Measurements from ENCODE around the gene APLF. TPM values are rescaled to one million over a fixed set of nuclear protein-coding genes. Genes with fewer than 3 reads are reported as not detected.

The APLF gene
- total and polyA plus RNA-seq, 2 experiments from 2014 or later, result 3.1 to 5.9 TPM

DNA sequence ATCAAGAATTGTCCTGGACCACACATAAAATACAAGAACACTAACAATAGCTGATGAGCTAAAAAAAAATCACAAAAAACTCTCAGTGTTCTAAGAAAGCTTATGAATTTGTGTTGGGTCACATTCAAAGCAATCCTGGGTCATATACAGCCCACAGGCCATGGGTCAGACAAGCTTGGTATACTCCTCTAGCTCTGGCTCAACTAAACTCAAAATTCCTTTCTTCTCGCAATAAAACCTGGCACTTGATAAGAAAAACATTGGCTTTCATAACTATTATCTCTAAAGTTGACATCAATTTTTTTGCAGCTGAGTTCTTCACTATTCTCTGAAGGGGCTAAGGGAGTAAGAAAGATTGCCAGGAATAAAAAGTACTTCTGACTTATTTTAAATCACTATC lies 38.6 kb upstream of the APLF start:
- TF ChIP-seq, protein P1, sequence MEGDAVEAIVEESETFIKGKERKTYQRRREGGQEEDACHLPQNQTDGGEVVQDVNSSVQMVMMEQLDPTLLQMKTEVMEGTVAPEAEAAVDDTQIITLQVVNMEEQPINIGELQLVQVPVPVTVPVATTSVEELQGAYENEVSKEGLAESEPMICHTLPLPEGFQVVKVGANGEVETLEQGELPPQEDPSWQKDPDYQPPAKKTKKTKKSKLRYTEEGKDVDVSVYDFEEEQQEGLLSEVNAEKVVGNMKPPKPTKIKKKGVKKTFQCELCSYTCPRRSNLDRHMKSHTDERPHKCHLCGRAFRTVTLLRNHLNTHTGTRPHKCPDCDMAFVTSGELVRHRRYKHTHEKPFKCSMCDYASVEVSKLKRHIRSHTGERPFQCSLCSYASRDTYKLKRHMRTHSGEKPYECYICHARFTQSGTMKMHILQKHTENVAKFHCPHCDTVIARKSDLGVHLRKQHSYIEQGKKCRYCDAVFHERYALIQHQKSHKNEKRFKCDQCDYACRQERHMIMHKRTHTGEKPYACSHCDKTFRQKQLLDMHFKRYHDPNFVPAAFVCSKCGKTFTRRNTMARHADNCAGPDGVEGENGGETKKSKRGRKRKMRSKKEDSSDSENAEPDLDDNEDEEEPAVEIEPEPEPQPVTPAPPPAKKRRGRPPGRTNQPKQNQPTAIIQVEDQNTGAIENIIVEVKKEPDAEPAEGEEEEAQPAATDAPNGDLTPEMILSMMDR (IDR thresholded peaks at IDR 0.05; ENCODE audit: low read depth, low read length), result no peak
- no peaks in the 10 kb centered on the region for H3K36me3 ChIP-seq

DNA sequence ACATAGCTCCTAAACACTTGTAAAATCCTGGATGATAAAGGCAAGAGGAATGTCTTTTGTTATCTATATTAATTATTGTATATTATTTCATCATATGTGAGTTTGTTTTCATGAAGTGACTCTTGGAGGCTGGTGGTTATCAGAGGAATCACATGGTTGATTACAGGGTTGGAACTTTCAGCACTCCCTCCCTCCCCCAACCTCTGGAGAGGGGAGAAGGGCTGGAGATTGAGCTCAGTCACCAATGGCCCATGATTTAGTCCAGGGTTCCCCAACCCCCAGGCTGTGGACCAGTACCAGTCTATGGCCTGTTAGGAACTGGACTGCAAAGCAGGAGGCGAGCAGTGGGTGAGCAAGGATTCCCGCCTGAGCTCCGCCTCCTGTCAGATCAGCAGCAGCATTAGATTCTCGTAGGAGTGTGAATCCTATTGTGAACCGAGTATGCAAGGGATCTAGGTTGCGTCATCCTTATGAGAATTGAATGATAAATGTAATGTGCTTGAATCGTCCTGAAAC lies 38.0 kb upstream of the APLF start:
- Histone ChIP-seq H3K36me3 (no peaks in the 10 kb centered on the region), H3K4me3 (no peak overlapping the region), H3K4me1 (ENCODE audit: low read depth) (peaks cover 15% of the 10 kb centered on the region), H3K27ac (no peak overlapping the region), H3K27me3 (no peaks in the 10 kb centered on the region), H3K9me3 (ENCODE audit: low read depth) (no peaks in the 10 kb centered on the region)
- DNase-seq (ENCODE audit: low read depth in 1 of 2, low spot score in 1 of 2), result peak in 1 of 2 donors; percentile 62
- TF ChIP-seq, protein P1 (IDR thresholded peaks at IDR 0.05; ENCODE audit: low read depth, low read length), result no peak

More for the DNA sequence above, 38.6 kb upstream of the APLF start:
- Histone ChIP-seq H3K4me3 (no peak overlapping the region), H3K27me3 (no peaks in the 10 kb centered on the region), H3K9me3 (ENCODE audit: low read depth) (no peaks in the 10 kb centered on the region), H3K4me1 (ENCODE audit: low read depth) (peaks cover 15% of the 10 kb centered on the region), H3K27ac (peak overlapping the region; percentile 7)
- no peak for DNase-seq (ENCODE audit: low read depth in 1 of 2, low spot score in 1 of 2)

DNA sequence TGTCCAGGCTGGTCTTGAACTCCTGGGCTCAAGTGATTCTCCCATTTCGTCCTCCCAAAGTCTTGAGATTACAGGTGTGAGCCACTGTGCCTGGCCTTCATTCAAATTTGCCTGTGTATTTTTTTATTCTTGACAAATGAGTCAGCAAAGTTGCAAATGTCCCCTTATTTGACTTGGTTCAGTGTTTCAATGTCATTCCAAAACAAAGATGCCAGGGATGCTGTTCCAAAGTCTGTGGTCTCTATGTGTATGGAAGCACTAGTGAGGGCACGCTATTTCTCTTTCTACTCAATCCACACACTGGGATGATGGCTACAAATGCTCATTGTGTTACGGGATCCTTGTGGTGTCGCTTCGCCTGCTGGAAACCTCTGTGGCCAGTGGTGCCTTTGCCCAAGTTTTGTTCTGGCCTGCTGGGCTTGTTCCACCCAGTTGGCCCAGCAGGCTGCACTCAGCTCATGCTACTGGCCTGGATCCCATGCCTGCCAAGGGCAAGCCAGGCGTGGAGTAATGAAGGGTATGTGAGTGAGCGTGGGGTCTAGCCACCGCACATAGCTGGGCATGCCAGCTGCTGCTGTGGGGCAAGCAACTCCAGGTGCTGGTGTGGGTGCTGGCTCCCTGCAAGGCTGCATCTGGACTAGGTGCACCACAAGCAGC lies 35.9 kb upstream of the APLF start:
- no peaks in the 10 kb centered on the region for H3K36me3 ChIP-seq
- peaks cover 28% of the 10 kb centered on the region for H3K4me1 ChIP-seq (ENCODE audit: low read depth)
- no peaks in the 10 kb centered on the region for H3K27me3 ChIP-seq
- DNase-seq (ENCODE audit: low read depth in 1 of 2, low spot score in 1 of 2), result no peak
- H3K9me3 ChIP-seq (ENCODE audit: low read depth), result no peaks in the 10 kb centered on the region
- no peak overlapping the region for H3K4me3 ChIP-seq
- TF ChIP-seq, protein P1 (IDR thresholded peaks at IDR 0.05; ENCODE audit: low read depth, low read length), result no peak
- no peak overlapping the region for H3K27ac ChIP-seq

DNA sequence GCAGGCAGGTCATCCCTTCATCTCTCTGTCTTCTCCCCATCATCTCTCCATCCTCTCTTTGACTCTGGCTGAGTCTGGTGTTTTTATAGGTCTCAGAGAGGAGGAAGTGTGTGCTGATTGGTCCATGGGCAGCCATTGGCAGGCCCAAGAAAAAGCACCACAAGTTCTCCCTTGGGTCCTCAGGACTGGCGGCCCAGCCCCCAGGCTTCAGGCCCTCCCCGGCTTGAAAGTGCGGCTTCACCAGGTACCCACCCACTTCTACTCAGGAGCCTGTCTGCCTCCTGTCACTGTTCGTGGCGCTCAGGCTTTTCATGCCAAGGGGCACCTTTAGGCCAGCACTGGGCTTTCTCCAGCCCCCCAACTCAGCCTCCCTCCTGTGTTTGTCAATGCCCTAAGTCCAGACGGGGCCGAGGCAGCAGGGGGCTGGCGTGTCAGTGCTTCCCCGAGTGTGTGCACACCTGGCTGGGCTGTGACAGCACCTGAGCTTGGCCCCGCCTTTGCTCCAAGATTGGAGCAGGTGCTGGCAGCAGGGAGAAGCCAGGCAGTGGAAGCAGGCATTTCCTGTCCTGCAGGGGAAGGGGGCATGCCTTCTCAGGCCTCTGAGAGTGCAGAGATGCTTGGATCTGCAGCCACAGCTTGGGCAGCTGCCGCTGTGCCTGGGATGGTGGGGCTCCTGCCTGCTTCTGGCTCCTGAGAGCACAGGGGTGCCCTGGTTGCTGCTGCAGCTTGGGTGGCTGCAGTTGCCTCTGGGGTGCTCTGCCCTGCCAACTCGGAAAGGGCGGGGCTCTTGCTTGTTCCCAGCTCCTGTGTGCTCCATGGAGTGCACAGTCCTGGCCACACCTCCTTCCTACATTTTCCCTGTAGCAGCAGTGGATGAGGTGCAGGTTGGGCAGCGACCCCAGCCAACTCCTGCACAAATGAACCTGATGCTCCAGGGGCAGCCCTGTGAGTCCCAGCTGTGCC lies 34.4 kb upstream of the APLF start:
- no peak overlapping the region for H3K27ac ChIP-seq
- H3K27me3 ChIP-seq, result no peaks in the 10 kb centered on the region
- no peaks in the 10 kb centered on the region for H3K36me3 ChIP-seq
- H3K4me1 ChIP-seq (ENCODE audit: low read depth), result peaks cover 35% of the 10 kb centered on the region
- DNase-seq (ENCODE audit: low read depth in 1 of 2, low spot score in 1 of 2), result no peak
- TF ChIP-seq, protein P1 (IDR thresholded peaks at IDR 0.05; ENCODE audit: low read depth, low read length), result no peak
- no peak overlapping the region for H3K4me3 ChIP-seq
- H3K9me3 ChIP-seq (ENCODE audit: low read depth), result no peaks in the 10 kb centered on the region

DNA sequence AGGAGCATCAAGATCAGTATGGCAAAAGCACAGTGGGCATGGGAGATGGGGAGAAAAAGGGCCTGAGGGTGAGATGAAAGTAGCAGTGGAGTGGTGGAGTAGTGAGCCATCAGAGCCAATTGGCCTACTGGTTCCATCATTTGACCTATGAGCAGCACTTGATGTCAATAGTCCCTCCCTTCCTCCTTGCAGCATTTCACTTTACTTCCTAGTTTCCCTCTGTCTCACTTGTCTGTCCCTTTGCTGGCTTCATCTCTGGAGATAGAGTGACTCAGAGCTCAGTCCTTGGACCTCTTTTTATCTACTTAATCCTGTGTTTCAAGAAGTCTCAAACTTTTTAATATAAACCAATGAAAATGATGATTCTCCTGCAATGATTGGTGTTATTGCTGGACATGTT lies 32.4 kb upstream of the APLF start:
- peak overlapping the region; percentile 91 for H3K27ac ChIP-seq
- H3K4me1 ChIP-seq (ENCODE audit: low read depth), result peaks cover 32% of the 10 kb centered on the region
- H3K4me3 ChIP-seq, result no peak overlapping the region
- H3K27me3 ChIP-seq, result no peaks in the 10 kb centered on the region
- no peaks in the 10 kb centered on the region for H3K36me3 ChIP-seq
- H3K9me3 ChIP-seq (ENCODE audit: low read depth), result no peaks in the 10 kb centered on the region
- no peak for DNase-seq (ENCODE audit: low read depth in 1 of 2, low spot score in 1 of 2)
- TF ChIP-seq, protein P1 (IDR thresholded peaks at IDR 0.05; ENCODE audit: low read depth, low read length), result no peak
